Neuron (in vitro differentiated cells): Measurements from ENCODE around the gene FBF1.
"Not testable (repeated sequence)": the region's sequence is repeated elsewhere in the genome, so short reads cannot be mapped to it uniquely, and the experiment has no call there.

Experiments
- H2AFZ ChIP-seq: one replicate; pipeline ENCODE4 v1.6.1; 2013; ENCODE audit warnings: low read depth, mild to moderate bottlenecking, inconsistent platforms, low read length, moderate library complexity
- H3K27me3 ChIP-seq: one replicate; pipeline ENCODE4 v1.6.1; 2013; ENCODE audit warnings: low read length; ENCODE audit not compliant: insufficient read depth
- H3K36me3 ChIP-seq: one replicate; pipeline ENCODE4 v1.6.1; 2013; ENCODE audit warnings: low read length; ENCODE audit not compliant: insufficient read depth
- H3K4me1 ChIP-seq: one replicate; pipeline ENCODE4 v1.6.1; 2013; ENCODE audit warnings: low read length; ENCODE audit not compliant: insufficient read depth
- H3K4me3 ChIP-seq: 2 replicates; pipeline ENCODE4 v1.5.1; 2013; ENCODE audit warnings: mild to moderate bottlenecking, low read length, moderate library complexity
- H3K9me3 ChIP-seq: one replicate; pipeline ENCODE4 v1.6.1; 2013; ENCODE audit warnings: low read length

The FBF1 gene

DNA sequence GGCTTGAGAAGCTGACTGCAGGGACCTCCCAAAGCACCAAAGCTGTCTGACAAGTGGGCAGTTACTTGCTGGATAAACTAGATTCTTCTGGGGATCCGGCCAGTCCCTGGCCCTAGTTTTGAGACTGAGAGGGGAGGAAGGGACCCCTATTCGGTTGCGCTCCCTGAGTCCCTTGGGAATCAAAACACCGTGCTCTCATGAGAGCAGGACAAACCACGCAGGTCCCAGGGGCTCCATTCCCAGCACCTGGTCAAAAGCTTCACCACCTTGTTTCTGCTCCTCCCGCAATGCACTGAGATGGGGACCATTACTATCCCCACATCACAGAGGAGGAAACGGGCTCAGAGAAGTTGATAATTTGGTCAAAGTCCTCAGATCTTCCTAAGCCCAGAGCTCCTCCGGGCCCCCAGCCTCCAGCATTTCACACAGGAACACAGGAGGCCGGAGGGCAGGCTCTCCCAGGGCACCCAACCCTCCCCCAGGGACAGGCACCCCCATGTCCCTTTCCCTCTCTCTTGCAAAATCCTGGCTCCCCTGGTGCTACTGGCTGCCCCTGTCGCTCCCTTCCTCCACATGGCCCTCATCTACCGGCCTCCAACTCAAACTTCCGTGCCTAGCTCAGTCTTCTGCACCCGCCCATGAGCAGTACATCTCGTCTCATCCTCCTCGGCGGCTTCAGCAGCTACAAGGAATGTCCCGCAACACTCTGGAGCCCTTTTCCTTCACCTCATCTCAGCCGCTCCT is 47.4 kb downstream of the FBF1 start:
- Histone ChIP-seq H3K4me1 (peaks cover 4% of the 10 kb centered on the region), H3K27me3 (no peaks in the 10 kb centered on the region), H2AFZ (no peak overlapping the region), H3K9me3 (no peaks in the 10 kb centered on the region), H3K4me3 (no peak overlapping the region), H3K36me3 (peaks cover 10% of the 10 kb centered on the region)

DNA sequence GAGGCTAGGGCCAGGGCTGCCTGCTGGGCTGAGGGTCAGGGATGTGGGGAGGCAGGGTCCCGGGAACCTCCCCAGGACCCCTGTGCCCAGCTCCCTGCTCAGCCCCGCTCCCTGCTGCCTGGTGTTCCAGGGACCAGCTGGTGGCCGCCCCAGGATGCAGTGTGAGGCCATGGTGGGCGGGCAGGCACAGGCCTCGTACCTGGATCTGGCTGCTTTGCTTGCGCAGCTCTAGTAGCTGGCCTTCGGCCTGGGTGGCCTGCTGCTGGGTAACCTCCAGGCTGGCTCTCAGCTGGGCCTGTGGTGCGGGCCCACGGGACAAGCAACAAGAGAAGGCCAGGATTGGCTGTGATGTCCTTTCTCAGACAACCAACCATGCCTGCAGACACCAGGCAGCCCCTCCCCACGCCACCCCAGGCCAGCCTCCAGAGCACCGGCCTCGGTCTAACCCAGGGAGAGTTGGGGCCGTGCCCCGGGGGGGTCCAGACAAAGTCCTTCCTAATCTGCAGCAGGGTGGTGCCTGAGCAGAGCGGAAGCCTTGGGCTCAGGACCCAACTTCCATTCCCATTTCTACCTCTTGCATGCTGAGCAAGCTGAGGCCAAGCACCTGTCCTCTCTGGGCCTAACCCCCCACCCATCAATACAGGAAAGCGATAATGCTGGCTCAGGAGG is 48.2 kb downstream of the FBF1 start:
- peaks cover 4% of the 10 kb centered on the region for H3K4me1 ChIP-seq
- H3K9me3 ChIP-seq: no peaks in the 10 kb centered on the region
- no peak overlapping the region for H3K4me3 ChIP-seq
- H3K27me3 ChIP-seq: no peaks in the 10 kb centered on the region
- H3K36me3 ChIP-seq: peaks cover 5% of the 10 kb centered on the region
- H2AFZ ChIP-seq: no peak overlapping the region

GRCh38 chr17:75891605-75892555 is 49.0 kb downstream of the FBF1 start:
- H2AFZ ChIP-seq: no peak overlapping the region
- no peaks in the 10 kb centered on the region for H3K36me3 ChIP-seq
- H3K27me3 ChIP-seq: no peaks in the 10 kb centered on the region
- no peak overlapping the region for H3K4me3 ChIP-seq
- H3K9me3 ChIP-seq: no peaks in the 10 kb centered on the region
- peaks cover 4% of the 10 kb centered on the region for H3K4me1 ChIP-seq

DNA sequence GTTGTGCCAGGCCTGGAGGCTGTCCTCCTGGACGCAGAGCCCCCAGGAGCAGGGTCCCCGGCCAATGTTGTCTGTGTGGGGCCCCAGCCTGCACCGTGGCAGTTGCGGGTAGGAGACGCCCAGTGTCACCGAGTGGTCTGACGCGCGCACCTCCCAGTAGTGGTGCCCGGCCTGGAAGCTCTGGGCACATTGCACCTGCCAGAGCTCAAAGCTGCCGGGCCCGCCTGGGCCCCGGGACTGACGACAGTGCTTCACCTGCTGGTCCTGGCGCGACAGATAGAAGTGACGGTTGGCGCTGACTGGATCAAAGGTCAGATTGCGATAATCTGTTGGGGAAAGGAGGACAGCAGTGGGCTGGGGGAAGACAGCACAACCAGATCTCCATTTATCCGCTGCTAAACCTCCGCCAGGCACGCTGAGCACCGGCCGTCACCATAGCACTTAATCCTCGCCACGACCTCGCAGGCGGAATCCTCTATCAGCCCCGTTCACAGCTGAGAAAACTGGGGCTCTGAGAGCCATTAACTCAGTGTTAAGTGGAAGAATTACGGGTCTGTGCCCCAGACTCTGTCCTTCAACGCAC is 49.7 kb downstream of the FBF1 start:
- Histone ChIP-seq H3K4me1 (peaks cover 4% of the 10 kb centered on the region), H3K4me3 (no peak overlapping the region), H2AFZ (no peak overlapping the region), H3K36me3 (no peaks in the 10 kb centered on the region), H3K9me3 (no peaks in the 10 kb centered on the region), H3K27me3 (no peaks in the 10 kb centered on the region)

- no peaks in the 10 kb centered on the region for H3K4me1 ChIP-seq
- H3K9me3 ChIP-seq: no peaks in the 10 kb centered on the region
- no peaks in the 10 kb centered on the region for H3K36me3 ChIP-seq
- H2AFZ ChIP-seq: no peak overlapping the region
- H3K4me3 ChIP-seq: no peak overlapping the region
- H3K27me3 ChIP-seq: no peaks in the 10 kb centered on the region
These were observed 51.4 kb downstream of the FBF1 start for GRCh38 chr17:75889454-75889853.

- H3K9me3 ChIP-seq: no peaks in the 10 kb centered on the region
- H3K27me3 ChIP-seq: no peaks in the 10 kb centered on the region
- H3K36me3 ChIP-seq: no peaks in the 10 kb centered on the region
- no peak overlapping the region for H2AFZ ChIP-seq
- H3K4me1 ChIP-seq: no peaks in the 10 kb centered on the region
- H3K4me3 ChIP-seq: no peak overlapping the region
These were observed 52.4 kb downstream of the FBF1 start for GRCh38 chr17:75888484-75888883.

DNA sequence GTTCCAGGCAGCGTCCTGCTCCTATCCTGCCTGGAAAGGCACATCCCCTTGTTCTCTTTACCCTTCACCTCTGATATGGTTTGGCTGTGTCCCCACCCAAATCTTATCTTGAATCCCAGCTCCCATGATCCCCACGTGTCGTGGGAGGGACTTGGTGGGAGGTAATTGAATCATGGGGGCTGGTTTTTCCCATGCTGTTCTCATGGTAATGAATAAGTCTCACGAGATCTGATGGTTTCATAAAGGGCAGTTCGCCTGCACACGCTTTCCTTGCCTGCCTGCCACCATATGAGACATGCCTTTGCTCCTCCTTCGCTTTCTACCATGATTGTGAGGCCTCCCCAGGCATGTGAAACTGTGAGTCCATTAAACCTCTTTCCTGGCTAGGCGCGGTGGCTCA is 55.0 kb downstream of the FBF1 start:
- not testable (repeated sequence) for H3K36me3 ChIP-seq, H3K27me3 ChIP-seq, H3K9me3 ChIP-seq, H2AFZ ChIP-seq, H3K4me1 ChIP-seq, H3K4me3 ChIP-seq

- no peaks in the 10 kb centered on the region for H3K36me3 ChIP-seq
- H3K4me3 ChIP-seq: no peak overlapping the region
- no peaks in the 10 kb centered on the region for H3K4me1 ChIP-seq
- no peaks in the 10 kb centered on the region for H3K9me3 ChIP-seq
- H3K27me3 ChIP-seq: peaks cover 4% of the 10 kb centered on the region
- no peak overlapping the region for H2AFZ ChIP-seq
These were observed 55.4 kb downstream of the FBF1 start for GRCh38 chr17:75885431-75885830.

DNA sequence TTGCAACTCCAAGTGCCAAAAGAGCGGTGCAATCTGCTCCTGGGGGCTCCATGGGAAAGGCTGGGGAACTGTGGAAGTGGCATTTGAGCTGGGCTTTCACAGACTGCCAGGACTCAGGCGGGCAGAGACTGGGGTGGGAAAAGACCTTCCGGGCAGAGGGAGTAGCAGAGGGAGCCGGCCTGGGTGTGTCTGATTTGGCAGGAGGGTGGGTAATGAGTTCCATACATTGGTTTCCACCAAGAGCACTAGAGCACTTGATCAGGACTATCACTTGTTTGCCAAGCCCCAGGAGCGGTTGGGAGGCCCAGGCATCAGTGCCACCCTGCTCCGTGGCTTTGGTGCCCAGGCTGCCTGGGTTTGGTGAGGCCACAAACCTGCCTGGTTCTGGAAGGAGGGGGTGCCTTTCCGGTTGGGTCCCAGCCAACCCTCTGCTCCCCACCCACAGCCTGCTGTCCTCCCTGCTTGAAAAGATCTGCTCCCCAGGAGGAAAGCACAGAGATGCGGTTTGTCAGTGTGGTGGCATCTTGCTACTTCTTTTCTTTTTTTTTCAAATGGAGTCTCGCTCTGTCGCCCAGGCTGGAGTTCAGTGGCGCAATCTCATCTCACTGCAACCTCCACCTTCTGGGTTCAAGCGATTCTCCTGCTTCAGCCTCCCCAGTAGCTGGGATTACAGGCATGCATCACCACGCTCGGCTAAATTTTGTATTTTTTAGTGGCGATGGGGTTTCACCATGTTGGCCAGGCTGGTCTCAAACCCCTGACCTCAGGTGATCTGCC is 59.0 kb downstream of the FBF1 start:
- Histone ChIP-seq H3K9me3 (no peaks in the 10 kb centered on the region), H3K36me3 (no peaks in the 10 kb centered on the region), H3K4me3 (no peak overlapping the region), H3K27me3 (peaks cover 34% of the 10 kb centered on the region), H2AFZ (no peak overlapping the region), H3K4me1 (peaks cover 4% of the 10 kb centered on the region)

GRCh38 chr17:75880266-75880665 is 60.6 kb downstream of the FBF1 start:
- no peak overlapping the region for H2AFZ ChIP-seq
- no peak overlapping the region for H3K4me3 ChIP-seq
- peaks cover 50% of the 10 kb centered on the region for H3K27me3 ChIP-seq
- H3K36me3 ChIP-seq: no peaks in the 10 kb centered on the region
- peaks cover 4% of the 10 kb centered on the region for H3K4me1 ChIP-seq
- H3K9me3 ChIP-seq: no peaks in the 10 kb centered on the region

DNA sequence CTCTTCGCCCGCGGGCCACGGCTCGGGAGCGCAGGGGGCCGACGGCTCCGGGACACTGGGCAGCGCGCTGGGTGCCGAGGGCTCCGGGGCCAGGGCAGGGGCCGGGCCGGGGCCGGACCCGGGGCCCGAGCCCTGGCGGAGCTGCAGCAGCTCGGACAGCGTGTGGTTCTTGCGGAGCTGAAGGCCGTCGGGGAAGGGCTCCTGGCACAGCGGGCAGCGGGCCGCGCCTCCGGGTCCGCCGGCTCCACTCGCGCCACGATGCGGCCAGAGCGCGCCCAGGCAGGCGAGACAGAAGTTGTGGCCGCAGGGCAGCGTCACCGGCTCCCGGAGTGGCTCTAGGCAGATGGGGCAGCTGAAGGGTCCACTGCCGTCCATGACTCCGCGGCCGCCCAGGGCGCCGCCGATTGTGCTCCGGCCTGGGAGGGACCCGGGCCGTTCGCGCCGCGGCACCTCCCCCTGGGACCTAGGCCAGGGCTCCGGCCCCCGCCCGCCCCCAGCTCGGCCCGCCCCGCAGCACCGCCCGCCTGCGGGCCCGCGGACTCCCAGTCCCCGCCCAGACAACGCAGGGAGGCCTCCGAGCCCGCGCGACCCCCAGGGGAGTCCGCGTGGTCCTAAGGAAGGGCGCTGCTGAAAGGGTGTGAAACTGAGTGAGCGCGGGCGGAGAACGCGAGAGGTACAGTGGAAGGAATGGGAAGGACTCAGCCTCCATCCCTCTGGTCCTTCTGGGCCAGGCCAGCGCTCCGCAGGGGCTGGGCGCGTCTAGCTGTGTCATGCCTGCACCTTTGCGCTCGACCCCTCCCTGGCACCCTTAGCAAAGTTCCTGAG is 62.5 kb downstream of the FBF1 start, which contains the start of gene TRIM47:
Gene TRIM47, minus strand, starts transcription at position 408 of the 825 bp plus-strand sequence. Its CDS starts 33 bp downstream, at position 375.
- Histone ChIP-seq H3K4me3 (peak within 1 kb of the TSS; percentile 21), H3K36me3 (no peaks in the 10 kb centered on the region), H3K4me1 (peaks cover 4% of the 10 kb centered on the region), H3K27me3 (peaks cover 56% of the 10 kb centered on the region), H3K9me3 (no peaks in the 10 kb centered on the region), H2AFZ (peak within 1 kb of the TSS; percentile 68)
